SK-N-SH (cell line): Measurements from ENCODE around the gene KIF1A. TPM values are rescaled to one million over a fixed set of nuclear protein-coding genes. Genes with fewer than 3 reads are reported as not detected.

Experiments used
- CTCF ChIA-PET: fragments of 300-600, 350-600 bp; formaldehyde crosslinking; extraction: SDS; loops from one replicate; lab custom pipeline; 2021; lab: Yijun Ruan, JAX
- POLR2A ChIA-PET: fragments of 350-600 bp; sonication (Branson Sonifier 250); formaldehyde crosslinking; extraction: SDS; loops from one replicate; lab custom pipeline; 2020; ENCODE audit warnings: antibody characterized with exemption, inconsistent platforms; lab: Yijun Ruan, JAX
- DNase-seq: peaks from one replicate; pipeline ENCODE4 v3.0.0; 2012
- H2AFZ ChIP-seq: fragments of 200-600 bp; sonication (generic); 2 replicates; pipeline ENCODE4 v1.8.1; 2016; ENCODE audit warnings: antibody characterized with exemption, mild to moderate bottlenecking, low read depth
- H3F3A ChIP-seq: fragments of 200-600 bp; sonication (generic); replicated peaks from 2 replicates; pipeline ENCODE3; 2016; ENCODE audit warnings: antibody characterized with exemption, mild to moderate bottlenecking; ENCODE audit not compliant: insufficient read depth
- H3K27ac ChIP-seq, 2 experiments: fragments of 200-500 bp in 1 of 2; fragments of 200-600 bp in 1 of 2; sonication (Bioruptor generic) in 1 of 2; sonication (generic), shearing (Covaris generic) in 1 of 2; 2 replicates each; pipeline versions ENCODE4 v1.5.1 to v1.6.1; 2014 to 2016; ENCODE audit warnings: low read depth in 2 of 2, inconsistent platforms in 1 of 2, low read length in 1 of 2, mild to moderate bottlenecking in 1 of 2, mixed read lengths in 1 of 2
- H3K27me3 ChIP-seq: fragments of 200-600 bp; sonication (generic), shearing (Covaris generic); 2 replicates; pipeline ENCODE4 v1.6.1; 2016; ENCODE audit warnings: mixed run types; ENCODE audit not compliant: insufficient read depth
- H3K36me3 ChIP-seq, 2 experiments: fragments of 200-500 bp in 1 of 2; fragments of 200-600 bp in 1 of 2; sonication (Bioruptor generic) in 1 of 2; sonication (generic) in 1 of 2; replicated peaks in 1 of 2; 2 replicates each; pipeline versions ENCODE3 to v1.5.1; 2014 to 2016; ENCODE audit warnings: low read length in 1 of 2, mild to moderate bottlenecking in 1 of 2; ENCODE audit not compliant: insufficient read depth in 2 of 2, control insufficient read depth in 1 of 2
- H3K4me1 ChIP-seq, 2 experiments: fragments of 200-500 bp in 1 of 2; fragments of 200-600 bp in 1 of 2; sonication (Bioruptor generic) in 1 of 2; sonication (generic), shearing (Covaris generic) in 1 of 2; 2 replicates each; pipeline versions ENCODE4 v1.5.1 to v1.6.1; 2014 to 2016; ENCODE audit warnings: low read depth in 1 of 2, low read length in 1 of 2, mixed run types in 1 of 2; ENCODE audit not compliant: insufficient read depth in 2 of 2, control insufficient read depth in 1 of 2
- H3K4me2 ChIP-seq: fragments of 200-600 bp; sonication (generic), shearing (Covaris generic); 2 replicates; pipeline ENCODE4 v1.6.1; 2017; ENCODE audit warnings: mixed run types
- H3K4me3 ChIP-seq, 2 experiments: fragments of 200-500 bp in 1 of 2; fragments of 200-600 bp in 1 of 2; sonication (Bioruptor generic) in 1 of 2; sonication (generic), shearing (Covaris generic) in 1 of 2; 2 replicates each; pipeline versions ENCODE4 v1.5.1 to v1.8.1; 2014 to 2016; ENCODE audit warnings: low read depth in 2 of 2, inconsistent platforms in 1 of 2, low read length in 1 of 2, mild to moderate bottlenecking in 1 of 2, mixed read lengths in 1 of 2, moderate library complexity in 1 of 2
- H3K79me2 ChIP-seq: fragments of 200-600 bp; sonication (generic); 2 replicates; pipeline ENCODE4 v1.8.1; 2017; ENCODE audit warnings: mild to moderate bottlenecking; ENCODE audit not compliant: insufficient read depth
- H3K9ac ChIP-seq: fragments of 200-600 bp; sonication (generic); 2 replicates; pipeline ENCODE4 v1.6.1; 2017; ENCODE audit warnings: mixed run types
- H3K9me2 ChIP-seq: fragments of 200-600 bp; sonication (generic); 2 replicates; pipeline ENCODE4 v1.6.1; 2017; ENCODE audit warnings: mixed run types
- H3K9me3 ChIP-seq: fragments of 200-600 bp; sonication (generic); 2 replicates; pipeline ENCODE4 v1.6.1; 2017; ENCODE audit warnings: mixed run types, mild to moderate bottlenecking, moderate library complexity
- H4K20me1 ChIP-seq: fragments of 200-600 bp; sonication (generic); 2 replicates; pipeline ENCODE4 v1.6.1; 2017; ENCODE audit warnings: mild to moderate bottlenecking, mixed run types; ENCODE audit not compliant: insufficient read depth
- FOSL2 ChIP-seq: IDR thresholded peaks from 2 replicates; pipeline ENCODE4 v1.4.0; 2012; ENCODE audit warnings: low read depth, mild to moderate bottlenecking, moderate library complexity, borderline replicate concordance
- FOXM1 ChIP-seq: IDR thresholded peaks from 2 replicates; pipeline ENCODE4 v1.4.0; 2012; ENCODE audit warnings: low read depth, mild to moderate bottlenecking
- GABPA ChIP-seq: IDR thresholded peaks from 2 replicates; pipeline ENCODE4 v1.4.0; 2012; ENCODE audit warnings: low read depth, mild to moderate bottlenecking
- GATA2 ChIP-seq: sonication (generic); formaldehyde crosslinking; IDR thresholded peaks from 2 replicates; pipeline ENCODE4 v1.5.0; 2020; ENCODE audit warnings: mild to moderate bottlenecking, missing genetic modification reagents
- MXI1 ChIP-seq: IDR thresholded peaks from 2 replicates; pipeline ENCODE4 v1.6.1; 2012; ENCODE audit warnings: mild to moderate bottlenecking, low read depth, low read length, improper control_type of control experiment
- RAD21 ChIP-seq: IDR thresholded peaks from 2 replicates; pipeline ENCODE4 v1.6.1; 2012; ENCODE audit warnings: mild to moderate bottlenecking, low read length
- SMC3 ChIP-seq: IDR thresholded peaks from 2 replicates; pipeline ENCODE4 v1.6.1; 2012; ENCODE audit warnings: low read depth, low read length, improper control_type of control experiment
- YY1 ChIP-seq: IDR thresholded peaks from 2 replicates; pipeline ENCODE4 v1.4.0; 2012; ENCODE audit warnings: low read depth, mild to moderate bottlenecking
- WGBS: methylation state at CpG from one replicate; pipeline ENCODE4 v1.1.6; 2017; ENCODE audit warnings: low lambda C conversion rate; 5-methylcytosine and 5-hydroxymethylcytosine counted together
- polyA plus RNA-seq, 3 experiments: library from polyadenylated mRNA; depleted of rRNA; stranded (reverse); fragments of >200 nt; gene quantifications; 2 replicates each; pipeline ENCODE4 v1.2.3, GENCODE V29; 2012
- TF ChIP-seq, protein P1 (sequence below): fragments of 200-600 bp; sonication (generic); IDR thresholded peaks from 2 replicates; pipeline ENCODE4 v1.6.1; 2017; ENCODE audit warnings: antibody characterized with exemption, mild to moderate bottlenecking, moderate library complexity
- TF ChIP-seq, protein P2 (sequence below): IDR thresholded peaks from 2 replicates; pipeline ENCODE4 v1.4.0; 2012; ENCODE audit warnings: low read depth, borderline replicate concordance
- TF ChIP-seq, protein P3 (sequence below): IDR thresholded peaks from 2 replicates; pipeline ENCODE4; 2012
- TF ChIP-seq, protein P4 (sequence below): fragments of 150-350 bp; IDR thresholded peaks from 2 replicates; pipeline ENCODE4 v1.6.1; 2016; ENCODE audit warnings: mild to moderate bottlenecking, low read depth, low read length
- TF ChIP-seq, protein P5 (sequence below): IDR thresholded peaks from 2 replicates; pipeline ENCODE4 v1.6.1; 2012; ENCODE audit warnings: mild to moderate bottlenecking, low read depth, low read length, moderate library complexity

Gene KIF1A
- polyA plus RNA-seq, 1 of the 3 experiments (the other 2 are of a cell fraction): 0.21 TPM

DNA sequence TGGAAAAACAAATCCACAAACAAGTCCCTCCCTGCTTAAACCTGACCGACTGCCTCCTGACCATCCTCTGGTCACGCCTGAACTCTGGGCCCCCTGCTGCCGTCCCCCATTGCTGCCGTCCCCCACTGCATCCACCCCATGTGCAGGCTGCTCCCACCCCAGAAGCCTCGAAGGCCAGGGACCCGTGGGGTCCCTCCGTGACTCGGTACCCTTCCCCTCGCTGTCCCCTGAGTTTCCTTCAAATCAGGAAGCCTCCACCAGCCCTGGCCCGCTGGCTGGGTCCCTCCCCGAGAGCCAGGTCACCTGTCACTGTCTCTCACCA lies 30.7 kb upstream of the KIF1A start:
- 43% methylated on average over 10 of the region's 11 CpGs for WGBS
- TF ChIP-seq YY1: no peak
- TF ChIP-seq, protein P1, sequence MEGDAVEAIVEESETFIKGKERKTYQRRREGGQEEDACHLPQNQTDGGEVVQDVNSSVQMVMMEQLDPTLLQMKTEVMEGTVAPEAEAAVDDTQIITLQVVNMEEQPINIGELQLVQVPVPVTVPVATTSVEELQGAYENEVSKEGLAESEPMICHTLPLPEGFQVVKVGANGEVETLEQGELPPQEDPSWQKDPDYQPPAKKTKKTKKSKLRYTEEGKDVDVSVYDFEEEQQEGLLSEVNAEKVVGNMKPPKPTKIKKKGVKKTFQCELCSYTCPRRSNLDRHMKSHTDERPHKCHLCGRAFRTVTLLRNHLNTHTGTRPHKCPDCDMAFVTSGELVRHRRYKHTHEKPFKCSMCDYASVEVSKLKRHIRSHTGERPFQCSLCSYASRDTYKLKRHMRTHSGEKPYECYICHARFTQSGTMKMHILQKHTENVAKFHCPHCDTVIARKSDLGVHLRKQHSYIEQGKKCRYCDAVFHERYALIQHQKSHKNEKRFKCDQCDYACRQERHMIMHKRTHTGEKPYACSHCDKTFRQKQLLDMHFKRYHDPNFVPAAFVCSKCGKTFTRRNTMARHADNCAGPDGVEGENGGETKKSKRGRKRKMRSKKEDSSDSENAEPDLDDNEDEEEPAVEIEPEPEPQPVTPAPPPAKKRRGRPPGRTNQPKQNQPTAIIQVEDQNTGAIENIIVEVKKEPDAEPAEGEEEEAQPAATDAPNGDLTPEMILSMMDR: no peak
- TF ChIP-seq FOXM1: no peak
- no peak for TF ChIP-seq RAD21
- TF ChIP-seq, protein P2, sequence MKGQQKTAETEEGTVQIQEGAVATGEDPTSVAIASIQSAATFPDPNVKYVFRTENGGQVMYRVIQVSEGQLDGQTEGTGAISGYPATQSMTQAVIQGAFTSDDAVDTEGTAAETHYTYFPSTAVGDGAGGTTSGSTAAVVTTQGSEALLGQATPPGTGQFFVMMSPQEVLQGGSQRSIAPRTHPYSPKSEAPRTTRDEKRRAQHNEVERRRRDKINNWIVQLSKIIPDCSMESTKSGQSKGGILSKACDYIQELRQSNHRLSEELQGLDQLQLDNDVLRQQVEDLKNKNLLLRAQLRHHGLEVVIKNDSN: no peak
- TF ChIP-seq MXI1: no peak
- TF ChIP-seq, protein P3, sequence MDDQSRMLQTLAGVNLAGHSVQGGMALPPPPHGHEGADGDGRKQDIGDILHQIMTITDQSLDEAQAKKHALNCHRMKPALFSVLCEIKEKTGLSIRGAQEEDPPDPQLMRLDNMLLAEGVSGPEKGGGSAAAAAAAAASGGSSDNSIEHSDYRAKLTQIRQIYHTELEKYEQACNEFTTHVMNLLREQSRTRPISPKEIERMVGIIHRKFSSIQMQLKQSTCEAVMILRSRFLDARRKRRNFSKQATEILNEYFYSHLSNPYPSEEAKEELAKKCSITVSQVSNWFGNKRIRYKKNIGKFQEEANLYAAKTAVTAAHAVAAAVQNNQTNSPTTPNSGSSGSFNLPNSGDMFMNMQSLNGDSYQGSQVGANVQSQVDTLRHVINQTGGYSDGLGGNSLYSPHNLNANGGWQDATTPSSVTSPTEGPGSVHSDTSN: no peak
- TF ChIP-seq GABPA: no peak
- TF ChIP-seq FOSL2: no peak
- TF ChIP-seq, protein P4, sequence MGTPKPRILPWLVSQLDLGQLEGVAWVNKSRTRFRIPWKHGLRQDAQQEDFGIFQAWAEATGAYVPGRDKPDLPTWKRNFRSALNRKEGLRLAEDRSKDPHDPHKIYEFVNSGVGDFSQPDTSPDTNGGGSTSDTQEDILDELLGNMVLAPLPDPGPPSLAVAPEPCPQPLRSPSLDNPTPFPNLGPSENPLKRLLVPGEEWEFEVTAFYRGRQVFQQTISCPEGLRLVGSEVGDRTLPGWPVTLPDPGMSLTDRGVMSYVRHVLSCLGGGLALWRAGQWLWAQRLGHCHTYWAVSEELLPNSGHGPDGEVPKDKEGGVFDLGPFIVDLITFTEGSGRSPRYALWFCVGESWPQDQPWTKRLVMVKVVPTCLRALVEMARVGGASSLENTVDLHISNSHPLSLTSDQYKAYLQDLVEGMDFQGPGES: no peak
- TF ChIP-seq, protein P5, sequence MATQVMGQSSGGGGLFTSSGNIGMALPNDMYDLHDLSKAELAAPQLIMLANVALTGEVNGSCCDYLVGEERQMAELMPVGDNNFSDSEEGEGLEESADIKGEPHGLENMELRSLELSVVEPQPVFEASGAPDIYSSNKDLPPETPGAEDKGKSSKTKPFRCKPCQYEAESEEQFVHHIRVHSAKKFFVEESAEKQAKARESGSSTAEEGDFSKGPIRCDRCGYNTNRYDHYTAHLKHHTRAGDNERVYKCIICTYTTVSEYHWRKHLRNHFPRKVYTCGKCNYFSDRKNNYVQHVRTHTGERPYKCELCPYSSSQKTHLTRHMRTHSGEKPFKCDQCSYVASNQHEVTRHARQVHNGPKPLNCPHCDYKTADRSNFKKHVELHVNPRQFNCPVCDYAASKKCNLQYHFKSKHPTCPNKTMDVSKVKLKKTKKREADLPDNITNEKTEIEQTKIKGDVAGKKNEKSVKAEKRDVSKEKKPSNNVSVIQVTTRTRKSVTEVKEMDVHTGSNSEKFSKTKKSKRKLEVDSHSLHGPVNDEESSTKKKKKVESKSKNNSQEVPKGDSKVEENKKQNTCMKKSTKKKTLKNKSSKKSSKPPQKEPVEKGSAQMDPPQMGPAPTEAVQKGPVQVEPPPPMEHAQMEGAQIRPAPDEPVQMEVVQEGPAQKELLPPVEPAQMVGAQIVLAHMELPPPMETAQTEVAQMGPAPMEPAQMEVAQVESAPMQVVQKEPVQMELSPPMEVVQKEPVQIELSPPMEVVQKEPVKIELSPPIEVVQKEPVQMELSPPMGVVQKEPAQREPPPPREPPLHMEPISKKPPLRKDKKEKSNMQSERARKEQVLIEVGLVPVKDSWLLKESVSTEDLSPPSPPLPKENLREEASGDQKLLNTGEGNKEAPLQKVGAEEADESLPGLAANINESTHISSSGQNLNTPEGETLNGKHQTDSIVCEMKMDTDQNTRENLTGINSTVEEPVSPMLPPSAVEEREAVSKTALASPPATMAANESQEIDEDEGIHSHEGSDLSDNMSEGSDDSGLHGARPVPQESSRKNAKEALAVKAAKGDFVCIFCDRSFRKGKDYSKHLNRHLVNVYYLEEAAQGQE: no peak
- TF ChIP-seq GATA2: no peak
- TF ChIP-seq SMC3: no peak

More for the DNA sequence above, 30.7 kb upstream of the KIF1A start:
- ChIA-PET CTCF (interaction anchor here (0.6 to 6.4 kb wide), 70 partner anchors 11 to 808 kb away, joined by 3 to 71 read pairs (median 4); partner anchors contain the start of genes CROCC2, DUSP28, KIF1A and MAB21L4), POLR2A (interaction anchor here (0.9 kb wide), 1 partner anchor 251 kb away, joined by 4 read pairs; the partner anchor contains the start of gene MTERF4)
- H3K27ac ChIP-seq: no peak overlapping the region
- H3K9me3 ChIP-seq: no peaks in the 10 kb centered on the region
- H3K4me3 ChIP-seq: no peak overlapping the region
- DNase-seq: no peak
- no peak overlapping the region for H3K4me2 ChIP-seq
- no peak overlapping the region for H3K9ac ChIP-seq
- H3K9me2 ChIP-seq: no peaks in the 10 kb centered on the region
- no peaks in the 10 kb centered on the region for H3K36me3 ChIP-seq
- no peaks in the 10 kb centered on the region for H3K4me1 ChIP-seq
- no peaks in the 10 kb centered on the region for H3K27me3 ChIP-seq
- no peaks in the 10 kb centered on the region for H3F3A ChIP-seq
- no peak overlapping the region for H2AFZ ChIP-seq
- no peaks in the 10 kb centered on the region for H4K20me1 ChIP-seq
- H3K79me2 ChIP-seq: no peaks in the 10 kb centered on the region
